Hepatocyte (in vitro differentiated cells): Measurements from ENCODE around the gene ZNF669.

Experiments used
- CTCF ChIP-seq: fragments of 200-600 bp; sonication (generic); IDR thresholded peaks from 2 replicates; pipeline ENCODE4 v1.5.1; 2016; ENCODE audit warnings: antibody characterized with exemption, mild to moderate bottlenecking; ENCODE audit not compliant: poor library complexity
- EZH2 ChIP-seq: fragments of 200-600 bp; sonication (generic); IDR thresholded peaks from 2 replicates; pipeline ENCODE4 v1.6.1; 2016; ENCODE audit warnings: antibody characterized with exemption, mild to moderate bottlenecking, borderline replicate concordance

- TF ChIP-seq CTCF = no peak
- TF ChIP-seq EZH2 = no peak
These were observed 33.5 kb downstream of the ZNF669 start for GRCh38 chr1:247070645-247071044.
